Stomach (tissue), 9 donors: ENCODE data around the gene GPATCH2. TPM values are rescaled to one million over a fixed set of nuclear protein-coding genes. Genes with fewer than 3 reads are reported as not detected.

Source experiments
- DNase-seq, 2 donors: peaks; one replicate each; pipeline versions ENCODE4 v3.0.0 to v3.0.0-alpha.2; 2013 to 2019
- H3K27ac ChIP-seq, 5 donors: fragments of 200-600 bp in 4 of 5; sonication (generic) in 4 of 5; one replicate each; pipeline ENCODE4 v1.5.1; 2013 to 2019; ENCODE audit warnings: mild to moderate bottlenecking in 1 of 5, moderate library complexity in 1 of 5
- H3K27me3 ChIP-seq, 3 donors: fragments of 200-600 bp; sonication (generic); one replicate each; pipeline ENCODE4 v1.5.1; 2017 to 2019; ENCODE audit warnings: mixed run types in 1 of 3
- H3K36me3 ChIP-seq, 4 donors: fragments of 200-600 bp; sonication (generic); 1 replicate in 3 of 4; 2 replicates in 1 of 4; pipeline ENCODE4 v1.5.1; 2016 to 2019
- H3K4me1 ChIP-seq, 4 donors: fragments of 200-600 bp; sonication (generic); one replicate each; pipeline ENCODE4 v1.5.1; 2016 to 2019
- H3K4me3 ChIP-seq, 4 donors: fragments of 200-600 bp; sonication (generic) in 3 of 4; one replicate each; pipeline ENCODE4 v1.5.1; 2016 to 2019; ENCODE audit warnings: mild to moderate bottlenecking in 1 of 4
- H3K9me3 ChIP-seq, 4 donors: fragments of 200-600 bp; sonication (generic); one replicate each; pipeline ENCODE4 v1.5.1; 2016 to 2019
- CTCF ChIP-seq, 7 experiments: fragments of 450-650 bp in 4 of 7; fragments of 200-600 bp in 3 of 7; sonication (generic) in 3 of 7; IDR thresholded peaks; one replicate each; pipeline ENCODE4 v1.5.1; 2016 to 2019; ENCODE audit warnings: antibody characterized with exemption in 7 of 7, control low read depth in 2 of 7, mild to moderate bottlenecking in 1 of 7
- EP300 ChIP-seq: sonication (generic); formaldehyde crosslinking; IDR thresholded peaks from one replicate; pipeline ENCODE4 v1.6.1; 2017; ENCODE audit warnings: antibody characterized with exemption
- POLR2A ChIP-seq, 4 donors: fragments of 450-650 bp; IDR thresholded peaks; one replicate each; pipeline ENCODE4 v1.6.1; 2016; ENCODE audit warnings: antibody characterized with exemption in 4 of 4, control low read depth in 2 of 4, mild to moderate bottlenecking in 1 of 4, moderate library complexity in 1 of 4
- POLR2AphosphoS5 ChIP-seq, 3 donors: sonication (generic); formaldehyde crosslinking; IDR thresholded peaks; one replicate each; pipeline ENCODE4 v1.6.1; 2016; ENCODE audit warnings: antibody characterized with exemption in 3 of 3
- WGBS, 5 donors: extraction: QIAGEN DNeasy Blood & Tissue Kit in 3 of 5; methylation state at CpG; one replicate each; pipeline versions ENCODE4 v1.1.5 to v1.1.7; 2013 to 2018; 5-methylcytosine and 5-hydroxymethylcytosine counted together
- intact Hi-C: fragments of 100-400 bp; cut with DNase I; formaldehyde crosslinking; loops from one replicate; pipeline ENCODE4 v1.15.1; 2023; ENCODE audit warnings: low total_unique reads
- polyA plus RNA-seq, 3 donors: library from polyadenylated mRNA; stranded (reverse); fragments of 200-250 nt; gene quantifications; one replicate each; pipeline ENCODE4 v1.2.3, GENCODE V29; 2013
- total RNA-seq, 5 donors: library from RNA; depleted of rRNA; stranded (reverse); fragments of >200 nt; gene quantifications; one replicate each; pipeline versions ENCODE4 v1.1.0 to v1.2.3, GENCODE V29; 2014 to 2016
- donor health status: healthy with polysubstance abuse.
- donor health status: Bipolar disorder and iron deficiency.
- donor health status: healthy.

The GPATCH2 gene
- total and polyA plus RNA-seq, 8 donors: 2.4 to 42.8 (median 13.4) TPM

GRCh38 chr1:217563179-217563578 is 67.7 kb downstream of the GPATCH2 start:
- Histone ChIP-seq H3K4me1 (no peaks in the 10 kb centered on the region), H3K27ac (no peak overlapping the region), H3K27me3 (no peaks in the 10 kb centered on the region), H3K9me3 (no peaks in the 10 kb centered on the region), H3K36me3 (no peaks in the 10 kb centered on the region), H3K4me3 (no peak overlapping the region)
- intact Hi-C loops: no loop called here
- no peak for TF ChIP-seq CTCF (IDR thresholded peaks at IDR 0.05)
- no peak for TF ChIP-seq POLR2AphosphoS5 (IDR thresholded peaks at IDR 0.05)
- TF ChIP-seq POLR2A (IDR thresholded peaks at IDR 0.05): no peak
- TF ChIP-seq EP300: no peak
- DNase-seq: no peak

GRCh38 chr1:217562229-217562878 is 68.5 kb downstream of the GPATCH2 start:
- TF ChIP-seq CTCF (IDR thresholded peaks at IDR 0.05) (no peak), POLR2A (IDR thresholded peaks at IDR 0.05) (no peak)
- WGBS, 5 donors: 75 to 86% (median 80%) methylated on average over 4 of the region's 4 CpGs

GRCh38 chr1:217561446-217561845 is 69.4 kb downstream of the GPATCH2 start:
- TF ChIP-seq POLR2A (IDR thresholded peaks at IDR 0.05) (no peak), POLR2AphosphoS5 (IDR thresholded peaks at IDR 0.05) (no peak), EP300 (no peak), CTCF (IDR thresholded peaks at IDR 0.05) (no peak)
- no peaks in the 10 kb centered on the region for H3K4me1 ChIP-seq
- H3K27ac ChIP-seq: no peak overlapping the region
- no peaks in the 10 kb centered on the region for H3K36me3 ChIP-seq
- no peak overlapping the region for H3K4me3 ChIP-seq
- intact Hi-C loops: no loop called here
- DNase-seq: no peak
- 71 to 79% (median 73%) methylated on average over 4 of the region's 4 CpGs for WGBS, 5 donors
- no peaks in the 10 kb centered on the region for H3K27me3 ChIP-seq
- no peaks in the 10 kb centered on the region for H3K9me3 ChIP-seq

More at GRCh38 chr1:217562229-217562878, 68.5 kb downstream of the GPATCH2 start:
- Histone ChIP-seq H3K4me3 (no peak overlapping the region), H3K27me3 (no peaks in the 10 kb centered on the region), H3K9me3 (no peaks in the 10 kb centered on the region), H3K36me3 (no peaks in the 10 kb centered on the region), H3K27ac (no peak overlapping the region), H3K4me1 (no peaks in the 10 kb centered on the region)
- no peak for DNase-seq
- intact Hi-C loops: no loop called here

GRCh38 chr1:217554849-217555248 is 76.0 kb downstream of the GPATCH2 start:
- WGBS, 5 donors: 57 to 83% (median 78%) methylated on average over 1 of the region's 1 CpG
- H3K27me3 ChIP-seq: no peaks in the 10 kb centered on the region
- no peak for DNase-seq
- H3K27ac ChIP-seq: no peak overlapping the region
- no peaks in the 10 kb centered on the region for H3K4me1 ChIP-seq
- TF ChIP-seq CTCF (IDR thresholded peaks at IDR 0.05) (no peak), EP300 (no peak), POLR2A (IDR thresholded peaks at IDR 0.05) (no peak), POLR2AphosphoS5 (IDR thresholded peaks at IDR 0.05) (no peak)
- no peaks in the 10 kb centered on the region for H3K36me3 ChIP-seq
- intact Hi-C loops: no loop called here
- no peaks in the 10 kb centered on the region for H3K9me3 ChIP-seq
- no peak overlapping the region for H3K4me3 ChIP-seq
